ENCODE results near the gene FCRL5. TPM values are rescaled to one million over a fixed set of nuclear protein-coding genes. Genes with fewer than 3 reads are reported as not detected.

Gene FCRL5
- total RNA-seq, 2 donors from 2014 or later = 0.16 TPM; not detected in 1

- Histone ChIP-seq H3K27ac (no peak overlapping the region), H3K4me3 (no peak overlapping the region), H3K9me3 (no peaks in the 10 kb centered on the region), H3K27me3 (no peaks in the 10 kb centered on the region), H3K36me3 (no peaks in the 10 kb centered on the region), H3K4me1 (no peaks in the 10 kb centered on the region)
- TF ChIP-seq, protein P1, sequence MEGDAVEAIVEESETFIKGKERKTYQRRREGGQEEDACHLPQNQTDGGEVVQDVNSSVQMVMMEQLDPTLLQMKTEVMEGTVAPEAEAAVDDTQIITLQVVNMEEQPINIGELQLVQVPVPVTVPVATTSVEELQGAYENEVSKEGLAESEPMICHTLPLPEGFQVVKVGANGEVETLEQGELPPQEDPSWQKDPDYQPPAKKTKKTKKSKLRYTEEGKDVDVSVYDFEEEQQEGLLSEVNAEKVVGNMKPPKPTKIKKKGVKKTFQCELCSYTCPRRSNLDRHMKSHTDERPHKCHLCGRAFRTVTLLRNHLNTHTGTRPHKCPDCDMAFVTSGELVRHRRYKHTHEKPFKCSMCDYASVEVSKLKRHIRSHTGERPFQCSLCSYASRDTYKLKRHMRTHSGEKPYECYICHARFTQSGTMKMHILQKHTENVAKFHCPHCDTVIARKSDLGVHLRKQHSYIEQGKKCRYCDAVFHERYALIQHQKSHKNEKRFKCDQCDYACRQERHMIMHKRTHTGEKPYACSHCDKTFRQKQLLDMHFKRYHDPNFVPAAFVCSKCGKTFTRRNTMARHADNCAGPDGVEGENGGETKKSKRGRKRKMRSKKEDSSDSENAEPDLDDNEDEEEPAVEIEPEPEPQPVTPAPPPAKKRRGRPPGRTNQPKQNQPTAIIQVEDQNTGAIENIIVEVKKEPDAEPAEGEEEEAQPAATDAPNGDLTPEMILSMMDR (IDR thresholded peaks at IDR 0.05) = no peak
- no peak for DNase-seq (ENCODE audit: low spot score)
These were observed 31.3 kb downstream of the FCRL5 start for GRCh38 chr1:157521056-157521455.

DNA sequence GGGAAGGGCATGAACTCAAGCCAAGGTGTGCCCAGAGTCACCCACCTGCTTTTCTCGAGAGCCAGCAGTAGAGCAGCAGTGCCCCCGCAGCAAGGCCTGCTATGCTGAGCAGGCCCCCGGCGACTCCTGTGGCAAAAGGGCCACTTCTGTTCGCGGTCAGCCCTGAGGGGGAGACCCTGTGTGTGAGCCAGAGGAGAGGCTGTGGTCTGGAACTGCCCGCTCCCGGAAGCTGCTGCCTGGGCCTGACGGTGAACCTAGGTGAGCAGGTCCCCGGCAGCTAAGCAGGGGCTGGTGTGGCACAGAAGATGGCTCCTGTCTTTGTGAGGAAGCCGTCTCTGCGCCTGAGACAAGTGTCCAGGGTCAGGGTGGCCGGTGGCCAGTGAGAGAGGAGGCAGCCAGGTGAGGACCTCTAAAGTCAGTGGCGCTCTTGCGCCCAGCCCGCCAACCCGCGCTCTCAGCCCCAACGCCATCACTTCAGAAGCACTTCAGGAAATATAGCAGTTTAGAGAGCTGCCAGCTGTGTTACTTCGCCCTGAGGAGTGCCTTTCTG lies 31.9 kb downstream of the FCRL5 start:
- H3K27me3 ChIP-seq = no peaks in the 10 kb centered on the region

GRCh38 chr1:157519451-157519850 lies 32.9 kb downstream of the FCRL5 start:
- no peaks in the 10 kb centered on the region for H3K9me3 ChIP-seq
- no peak overlapping the region for H3K27ac ChIP-seq
- H3K36me3 ChIP-seq = no peaks in the 10 kb centered on the region
- no peaks in the 10 kb centered on the region for H3K4me1 ChIP-seq
- TF ChIP-seq, protein P1 (IDR thresholded peaks at IDR 0.05) = no peak
- H3K27me3 ChIP-seq = no peaks in the 10 kb centered on the region
- DNase-seq (ENCODE audit: low spot score) = no peak
- H3K4me3 ChIP-seq = no peak overlapping the region

More for the DNA sequence above, 31.9 kb downstream of the FCRL5 start:
- Histone ChIP-seq H3K4me1 (no peaks in the 10 kb centered on the region), H3K9me3 (no peaks in the 10 kb centered on the region), H3K4me3 (no peak overlapping the region), H3K36me3 (no peaks in the 10 kb centered on the region), H3K27ac (no peak overlapping the region)
- TF ChIP-seq, protein P1 (IDR thresholded peaks at IDR 0.05) = no peak
- no peak for DNase-seq (ENCODE audit: low spot score)

- H3K36me3 ChIP-seq = no peaks in the 10 kb centered on the region
- no peak for DNase-seq (ENCODE audit: low spot score)
- H3K9me3 ChIP-seq = no peaks in the 10 kb centered on the region
- H3K4me1 ChIP-seq = no peaks in the 10 kb centered on the region
- no peak overlapping the region for H3K4me3 ChIP-seq
- no peak overlapping the region for H3K27ac ChIP-seq
- TF ChIP-seq, protein P1 (IDR thresholded peaks at IDR 0.05) = no peak
- no peaks in the 10 kb centered on the region for H3K27me3 ChIP-seq
These were observed 35.3 kb downstream of the FCRL5 start for GRCh38 chr1:157517016-157517415.

GRCh38 chr1:157515709-157516108 lies 36.6 kb downstream of the FCRL5 start:
- Histone ChIP-seq H3K4me3 (no peak overlapping the region), H3K9me3 (no peaks in the 10 kb centered on the region), H3K36me3 (no peaks in the 10 kb centered on the region), H3K27me3 (no peaks in the 10 kb centered on the region), H3K27ac (no peak overlapping the region), H3K4me1 (no peaks in the 10 kb centered on the region)
- DNase-seq (ENCODE audit: low spot score) = no peak
- TF ChIP-seq, protein P1 (IDR thresholded peaks at IDR 0.05) = no peak

DNA sequence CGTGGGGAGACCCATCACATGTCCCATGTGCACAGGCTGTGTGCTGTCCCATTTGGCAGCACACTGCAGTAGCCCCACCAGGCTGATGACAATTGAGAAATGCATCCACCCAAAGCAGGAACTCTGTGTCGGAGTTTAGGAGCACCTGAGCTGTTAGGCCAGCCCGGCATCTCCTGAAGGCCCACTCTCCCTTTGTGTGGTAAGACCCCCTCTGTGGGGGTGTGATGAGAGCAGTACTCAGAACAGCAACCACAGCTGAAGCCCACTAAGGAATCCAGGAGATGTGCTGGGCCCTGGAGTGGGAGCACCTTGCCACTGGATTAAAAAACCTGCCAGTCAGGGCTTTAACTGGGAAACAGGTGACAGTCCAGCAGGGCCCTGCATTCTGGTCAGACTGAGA lies 37.2 kb downstream of the FCRL5 start:
- H3K4me3 ChIP-seq = no peak overlapping the region
- TF ChIP-seq, protein P1 (IDR thresholded peaks at IDR 0.05) = no peak

More for the DNA sequence above, 37.2 kb downstream of the FCRL5 start:
- H3K36me3 ChIP-seq = no peaks in the 10 kb centered on the region
- no peak for DNase-seq (ENCODE audit: low spot score)
- no peak overlapping the region for H3K27ac ChIP-seq
- H3K4me1 ChIP-seq = no peaks in the 10 kb centered on the region
- H3K27me3 ChIP-seq = no peaks in the 10 kb centered on the region
- no peaks in the 10 kb centered on the region for H3K9me3 ChIP-seq

Measured in right atrium auricular region (tissue), 2 donors.